22Rv1 (cell line): ENCODE data around the gene DERL3.

Source experiments
- H3K27ac ChIP-seq: fragments of 450-650 bp; 2 replicates; pipeline ENCODE4 v1.5.1; 2017
- ZFX ChIP-seq: fragments of 450-650 bp; IDR thresholded peaks from 2 replicates; pipeline ENCODE4 v1.6.1; 2017; ENCODE audit warnings: antibody characterized with exemption, borderline replicate concordance
- TF ChIP-seq, protein P1 (sequence below): fragments of 450-650 bp; IDR thresholded peaks from 2 replicates; pipeline ENCODE4 v1.5.1; 2017; ENCODE audit warnings: mild to moderate bottlenecking

DERL3 gene

DNA sequence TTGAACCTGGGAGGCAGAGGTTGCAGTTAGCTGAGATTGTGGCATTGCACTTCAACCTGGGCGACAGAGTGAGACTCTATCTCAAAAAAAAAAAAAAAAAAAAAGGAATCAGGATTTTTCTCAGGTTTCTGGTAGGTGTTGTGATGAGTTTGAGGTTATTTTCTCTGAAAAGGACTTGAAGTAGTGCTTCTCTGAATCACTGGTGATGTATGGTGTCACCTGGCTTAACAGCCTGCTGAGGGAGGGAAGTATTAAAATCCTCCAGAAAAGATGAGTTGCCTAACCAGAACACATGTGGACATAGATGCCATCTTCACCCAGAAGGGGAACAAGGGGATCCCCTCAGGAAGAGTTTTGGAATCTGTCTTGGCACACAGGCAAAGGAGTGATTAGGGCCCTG is 32.0 kb downstream of the DERL3 start:
- H3K27ac ChIP-seq: no peak overlapping the region
- TF ChIP-seq, protein P1, sequence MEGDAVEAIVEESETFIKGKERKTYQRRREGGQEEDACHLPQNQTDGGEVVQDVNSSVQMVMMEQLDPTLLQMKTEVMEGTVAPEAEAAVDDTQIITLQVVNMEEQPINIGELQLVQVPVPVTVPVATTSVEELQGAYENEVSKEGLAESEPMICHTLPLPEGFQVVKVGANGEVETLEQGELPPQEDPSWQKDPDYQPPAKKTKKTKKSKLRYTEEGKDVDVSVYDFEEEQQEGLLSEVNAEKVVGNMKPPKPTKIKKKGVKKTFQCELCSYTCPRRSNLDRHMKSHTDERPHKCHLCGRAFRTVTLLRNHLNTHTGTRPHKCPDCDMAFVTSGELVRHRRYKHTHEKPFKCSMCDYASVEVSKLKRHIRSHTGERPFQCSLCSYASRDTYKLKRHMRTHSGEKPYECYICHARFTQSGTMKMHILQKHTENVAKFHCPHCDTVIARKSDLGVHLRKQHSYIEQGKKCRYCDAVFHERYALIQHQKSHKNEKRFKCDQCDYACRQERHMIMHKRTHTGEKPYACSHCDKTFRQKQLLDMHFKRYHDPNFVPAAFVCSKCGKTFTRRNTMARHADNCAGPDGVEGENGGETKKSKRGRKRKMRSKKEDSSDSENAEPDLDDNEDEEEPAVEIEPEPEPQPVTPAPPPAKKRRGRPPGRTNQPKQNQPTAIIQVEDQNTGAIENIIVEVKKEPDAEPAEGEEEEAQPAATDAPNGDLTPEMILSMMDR: no peak
- TF ChIP-seq ZFX: no peak

DNA sequence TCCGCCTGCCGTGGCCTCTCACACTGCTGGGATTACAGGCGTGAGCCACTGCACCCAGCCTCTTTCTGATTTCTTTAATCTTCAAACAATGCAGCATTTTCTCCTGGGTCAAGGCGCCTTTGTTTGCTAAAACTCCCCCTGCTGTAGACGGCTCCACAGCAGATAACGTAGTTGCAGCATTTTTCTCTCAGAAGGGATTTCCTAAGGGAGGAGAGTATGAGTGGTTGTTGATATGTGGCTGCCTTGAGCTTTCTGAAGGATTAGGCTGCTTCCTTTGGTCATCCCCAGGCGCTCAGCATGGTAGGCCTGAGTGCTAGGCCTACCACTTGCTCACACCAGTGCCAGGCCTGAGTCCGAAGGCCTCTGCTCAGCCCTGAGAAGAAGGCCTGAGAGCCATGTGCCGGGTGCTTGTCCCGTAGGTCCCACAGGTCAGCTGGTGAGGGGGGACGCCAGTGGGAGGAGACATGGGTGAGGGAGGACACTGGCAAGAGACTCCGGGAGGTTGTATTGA is 34.0 kb downstream of the DERL3 start:
- H3K27ac ChIP-seq: no peak overlapping the region
- no peak for TF ChIP-seq ZFX
- TF ChIP-seq, protein P1: no peak

DNA sequence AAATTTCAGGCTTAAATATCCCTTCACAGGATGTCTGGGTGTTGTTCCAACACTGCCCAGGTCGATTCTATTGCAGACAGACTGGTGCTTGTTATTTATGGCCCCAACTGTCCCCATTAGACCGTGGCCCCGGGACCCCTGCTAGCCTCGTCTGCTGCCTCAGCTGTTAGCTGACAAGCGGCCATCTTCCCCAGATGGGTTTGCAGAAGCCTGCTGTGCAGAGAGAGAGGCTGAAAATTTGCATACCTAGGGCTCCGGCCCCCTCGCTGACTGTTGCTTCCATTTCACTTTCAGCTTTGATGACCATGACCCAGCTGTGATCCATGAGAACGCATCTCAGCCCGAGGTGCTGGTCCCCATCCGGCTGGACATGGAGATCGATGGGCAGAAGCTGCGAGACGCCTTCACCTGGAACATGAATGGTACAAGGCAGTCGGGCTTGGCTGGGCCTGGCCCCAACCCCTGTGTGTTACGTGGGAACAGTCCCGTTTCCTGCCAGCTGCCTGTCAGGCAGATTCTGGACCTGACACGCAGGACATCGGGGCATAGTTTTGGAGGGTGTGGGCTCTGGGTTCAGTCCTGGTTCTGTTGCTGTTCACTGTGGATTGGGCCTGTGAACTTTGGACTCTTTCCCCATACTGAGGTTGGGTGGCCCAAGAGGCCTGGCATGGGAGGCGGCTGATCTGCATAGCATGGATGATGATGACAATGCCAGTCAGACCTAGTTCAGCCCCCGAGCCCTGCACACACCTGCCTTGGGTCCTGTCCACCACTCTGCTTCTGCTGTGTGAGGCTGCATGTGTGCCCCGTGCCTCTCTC is 35.6 kb downstream of the DERL3 start:
- H3K27ac ChIP-seq: no peak overlapping the region
- TF ChIP-seq, protein P1: no peak
- no peak for TF ChIP-seq ZFX

DNA sequence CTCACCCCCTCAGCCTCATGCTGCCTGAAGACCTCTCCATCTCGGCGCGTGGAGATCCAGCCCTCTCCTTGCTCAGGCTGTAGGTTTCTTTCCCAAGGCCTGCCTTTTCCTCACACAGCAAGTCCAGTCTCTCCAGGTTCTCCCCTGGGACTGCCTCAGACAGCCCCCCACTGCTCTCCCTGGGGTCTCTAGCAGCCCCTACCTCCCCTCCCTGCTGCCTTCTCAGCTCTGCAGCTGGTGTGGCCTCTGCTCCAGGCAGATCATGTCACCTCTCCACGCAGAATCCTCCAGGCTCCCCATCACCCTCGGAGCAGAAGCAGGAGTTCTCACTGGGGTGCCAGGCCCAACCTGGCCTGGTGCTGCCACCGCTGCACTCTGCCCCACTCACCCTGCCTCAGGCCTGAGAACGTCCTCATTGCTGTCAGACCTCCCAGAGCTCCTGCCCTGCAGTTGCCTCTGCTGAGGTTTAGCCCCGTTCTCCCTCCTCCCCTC is 36.9 kb downstream of the DERL3 start:
- no peak overlapping the region; the same call in 1 of the 2 replicates for H3K27ac ChIP-seq
- TF ChIP-seq, protein P1: no peak
- no peak for TF ChIP-seq ZFX

DNA sequence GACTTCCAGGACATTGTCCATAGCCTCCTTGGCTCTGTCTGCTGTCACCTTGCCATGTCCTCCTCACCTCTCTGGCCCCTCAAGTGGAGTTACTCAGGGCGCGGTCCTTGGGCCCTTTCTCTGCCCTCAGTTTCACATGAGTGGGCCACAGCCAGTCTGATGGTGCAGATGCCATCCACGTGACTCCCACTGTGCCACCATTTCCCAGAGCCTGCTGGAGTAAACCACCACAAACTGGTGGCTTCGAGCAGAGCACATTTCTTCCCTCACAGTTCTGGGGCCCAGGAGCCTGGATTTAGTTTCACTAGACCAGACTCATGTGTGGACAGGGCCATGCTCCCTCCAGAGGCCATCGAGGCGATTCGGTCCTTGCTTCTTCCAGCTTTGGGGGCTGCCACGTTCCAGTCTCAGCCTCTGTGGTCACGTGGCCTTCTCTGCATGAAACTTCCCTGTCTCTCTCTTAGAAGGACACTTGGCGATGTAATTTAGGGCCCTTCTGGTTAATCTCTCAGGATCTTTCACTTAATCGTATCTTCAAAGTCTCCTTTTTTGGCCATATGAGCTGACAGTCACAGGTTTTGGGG is 37.5 kb downstream of the DERL3 start:
- H3K27ac ChIP-seq: no peak overlapping the region; the same call in 1 of the 2 replicates
- TF ChIP-seq ZFX: no peak
- TF ChIP-seq, protein P1: no peak

DNA sequence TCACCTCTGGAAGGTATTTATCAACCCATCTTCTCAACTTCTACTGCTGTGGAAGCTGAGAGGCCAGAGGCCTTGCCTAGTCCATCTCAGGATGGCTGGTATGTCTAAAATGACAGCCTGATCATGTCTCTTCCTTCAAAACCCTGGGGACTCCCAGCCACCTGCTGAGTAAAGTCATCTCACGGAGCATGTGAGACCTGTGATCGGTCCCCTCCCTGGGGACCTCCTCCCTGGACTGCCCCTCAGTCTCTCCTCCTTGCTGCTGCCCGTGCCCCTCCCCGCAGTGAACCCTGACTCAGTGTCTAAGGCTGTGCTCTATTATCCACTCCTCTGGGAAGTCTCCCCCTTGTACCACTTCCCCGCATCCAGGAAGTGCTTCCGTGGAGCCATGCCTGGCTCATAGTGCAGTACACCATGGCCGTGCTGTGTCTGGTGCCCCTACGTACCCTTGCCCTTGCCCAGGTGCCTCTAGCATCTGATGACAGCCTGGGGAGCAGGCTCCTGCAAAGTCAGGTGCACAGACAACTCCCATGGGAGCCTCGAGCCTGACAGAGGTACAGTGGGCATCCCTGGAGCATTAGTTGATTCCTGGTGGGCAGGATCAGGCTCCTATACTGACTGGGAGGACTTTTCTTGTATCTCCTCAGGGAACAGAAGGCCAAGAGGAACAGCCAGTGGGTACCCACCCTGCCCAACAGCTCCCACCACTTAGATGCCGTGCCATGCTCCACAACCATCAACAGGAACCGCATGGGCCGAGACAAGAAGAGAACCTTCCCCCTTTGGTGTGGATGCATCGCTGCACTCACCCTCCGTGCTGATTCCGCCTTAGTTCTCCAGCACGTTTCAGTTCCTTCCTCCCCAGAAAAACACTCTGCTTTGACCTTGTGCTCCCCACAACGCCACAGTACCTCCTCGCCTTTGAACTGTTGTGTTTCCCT is 38.2 kb downstream of the DERL3 start:
- TF ChIP-seq, protein P1: no peak
- no peak for TF ChIP-seq ZFX
- H3K27ac ChIP-seq: no peak overlapping the region
